Measurements from ENCODE around the gene CLTCL1.

CLTCL1 gene

DNA sequence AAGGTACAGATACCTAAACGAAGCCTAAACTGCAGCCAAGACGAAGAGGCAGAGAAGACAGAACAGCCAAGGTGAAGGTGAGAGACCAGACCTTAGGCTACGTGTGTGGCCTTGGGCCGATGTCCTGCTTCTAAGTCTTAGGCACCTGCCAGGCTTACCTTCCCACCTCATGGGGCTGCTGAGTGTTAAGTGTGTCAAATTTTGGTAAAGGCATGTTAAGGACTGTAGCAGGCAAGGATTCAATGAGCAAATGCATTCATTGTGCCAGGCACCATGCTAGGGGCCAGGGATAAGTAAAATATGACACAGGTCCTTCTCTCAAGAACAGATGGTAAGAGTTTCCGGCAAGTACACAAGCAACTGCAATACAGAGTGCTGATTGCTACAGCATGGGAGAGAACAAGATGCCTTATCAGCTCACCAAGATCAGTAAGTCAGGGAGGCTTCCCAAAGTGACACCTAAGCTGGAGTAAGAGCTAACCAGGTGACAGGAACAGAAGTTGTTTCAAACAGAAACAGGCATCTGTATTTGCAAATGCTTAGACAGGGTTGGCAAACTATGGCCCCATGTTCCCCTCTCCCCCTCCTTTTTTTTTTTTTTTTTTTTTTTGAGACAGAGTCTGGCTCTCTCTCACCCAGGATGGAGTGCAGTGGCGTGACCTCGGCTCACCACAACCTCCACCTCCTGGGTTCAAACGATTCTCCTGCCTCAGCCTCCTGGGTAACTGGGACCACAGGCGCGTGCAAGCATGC, 46.7 kb downstream of the CLTCL1 start:
- DNase-seq (ENCODE audit: low spot score) (no peak), FAIRE-seq (no peak)

DNA sequence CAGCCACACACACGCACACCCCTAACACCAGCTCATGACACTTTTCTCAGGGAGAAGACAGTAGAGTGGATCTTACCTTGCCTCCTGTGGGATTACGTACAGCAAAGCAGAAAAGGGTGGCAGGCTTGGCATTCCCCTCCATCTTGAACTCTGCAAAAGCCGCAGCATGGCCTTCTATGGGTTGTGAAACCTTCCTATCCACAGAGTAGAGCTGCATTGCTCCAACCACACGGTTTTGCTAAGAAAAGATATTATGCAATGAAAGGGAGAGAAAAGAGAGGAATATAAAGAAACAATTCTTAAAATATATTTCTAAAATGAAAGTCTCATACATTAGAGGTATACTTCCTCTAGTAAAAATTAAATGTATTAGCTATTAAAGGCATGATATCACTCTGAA, 48.8 kb downstream of the CLTCL1 start:
- DNase-seq (ENCODE audit: low spot score) (no peak), FAIRE-seq (no peak)

DNA sequence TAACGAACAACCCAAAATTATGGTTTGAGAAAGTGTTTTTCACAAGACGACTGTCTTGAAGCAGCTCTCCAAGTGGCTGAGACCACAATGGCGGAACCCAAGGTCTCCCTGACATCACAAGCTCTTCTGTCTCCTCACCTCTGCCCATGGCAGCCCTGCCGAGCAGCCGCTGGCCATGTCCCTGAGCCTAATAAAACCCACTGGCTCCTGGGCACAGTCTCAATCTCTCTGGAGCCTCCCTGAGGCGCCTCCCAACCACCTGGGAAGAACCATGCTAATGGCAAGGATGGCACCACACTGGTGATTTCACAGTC, 50.0 kb downstream of the CLTCL1 start:
- no peak for DNase-seq (ENCODE audit: low spot score)
- no peak for FAIRE-seq

DNA sequence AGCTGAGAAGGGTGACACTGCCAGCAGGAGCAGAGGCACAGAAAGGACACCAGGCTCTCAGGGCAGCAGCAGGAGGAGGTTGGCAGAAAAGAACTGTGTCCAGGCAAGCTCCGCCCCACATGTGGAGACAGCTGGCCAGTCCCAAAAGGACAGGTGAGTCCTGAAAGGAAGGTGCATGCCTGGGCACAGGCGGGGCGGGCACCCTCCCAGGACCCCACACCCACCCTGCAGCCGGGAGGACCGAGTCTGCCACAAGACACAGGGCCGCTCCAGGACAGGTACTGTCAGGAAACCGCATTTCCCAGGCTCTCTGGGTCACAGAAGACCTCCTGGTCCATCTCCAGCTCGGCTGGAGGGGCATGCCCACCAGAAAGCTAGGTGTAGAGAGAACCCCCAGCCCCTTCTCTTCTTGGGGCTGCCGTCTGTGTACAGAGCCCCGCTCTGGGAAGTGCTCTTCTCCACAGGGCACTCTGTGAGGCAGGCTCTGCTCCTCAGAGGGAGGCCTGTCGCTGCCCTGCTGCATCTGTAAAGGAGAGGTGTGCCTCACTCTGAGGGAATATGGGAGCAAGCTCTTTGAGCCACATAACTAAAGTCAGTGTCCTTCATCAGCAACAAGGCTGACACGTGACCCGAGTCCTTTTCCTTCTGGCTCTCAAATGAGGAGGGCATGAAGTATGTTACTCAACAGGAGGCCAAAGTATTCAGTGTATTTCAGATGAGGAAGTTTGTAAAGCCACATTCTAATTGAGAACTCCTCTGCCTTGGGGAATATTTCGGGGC, 50.5 kb downstream of the CLTCL1 start:
- no peak for FAIRE-seq
- DNase-seq (ENCODE audit: low spot score): no peak

DNA sequence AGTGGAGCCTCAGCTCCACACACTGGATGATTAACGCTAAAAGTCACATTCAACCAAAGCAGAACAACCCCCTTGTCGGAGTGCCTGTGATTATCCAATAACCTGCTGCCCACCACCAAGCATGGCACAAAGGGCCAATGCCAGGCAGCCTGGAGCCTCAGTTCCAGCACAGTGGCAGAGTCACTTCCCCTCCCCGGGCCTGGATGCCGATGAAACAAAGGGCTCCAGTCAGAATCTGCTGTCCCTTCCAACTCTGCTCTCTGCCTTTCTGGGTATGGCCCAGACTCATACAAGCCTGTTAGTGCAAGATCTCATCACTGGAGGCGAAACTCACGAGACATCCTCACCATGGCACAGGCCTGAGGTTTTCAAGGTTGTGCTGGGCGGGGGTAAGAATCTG, 52.1 kb downstream of the CLTCL1 start:
- DNase-seq (ENCODE audit: low spot score): no peak
- no peak for FAIRE-seq

DNA sequence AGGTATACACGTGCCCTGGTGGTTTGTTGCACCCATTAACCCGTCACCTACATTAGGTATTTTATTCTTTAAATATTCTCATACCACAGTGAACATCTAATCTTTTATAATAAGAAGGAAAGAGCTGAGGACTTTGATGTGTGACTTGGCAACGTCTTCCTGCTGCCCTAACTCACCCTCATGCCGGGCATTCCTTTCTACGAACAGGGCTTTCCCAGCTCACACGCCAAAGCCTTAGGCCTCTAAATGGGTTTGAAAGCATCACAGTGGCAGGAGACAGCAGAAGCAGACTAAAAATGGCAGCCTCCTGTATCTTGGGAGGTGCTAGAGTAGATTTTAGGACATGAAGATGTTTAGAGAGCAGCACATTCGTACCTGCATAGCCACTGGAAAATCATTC, 52.6 kb downstream of the CLTCL1 start:
- DNase-seq (ENCODE audit: low spot score): no peak
- FAIRE-seq: no peak

DNA sequence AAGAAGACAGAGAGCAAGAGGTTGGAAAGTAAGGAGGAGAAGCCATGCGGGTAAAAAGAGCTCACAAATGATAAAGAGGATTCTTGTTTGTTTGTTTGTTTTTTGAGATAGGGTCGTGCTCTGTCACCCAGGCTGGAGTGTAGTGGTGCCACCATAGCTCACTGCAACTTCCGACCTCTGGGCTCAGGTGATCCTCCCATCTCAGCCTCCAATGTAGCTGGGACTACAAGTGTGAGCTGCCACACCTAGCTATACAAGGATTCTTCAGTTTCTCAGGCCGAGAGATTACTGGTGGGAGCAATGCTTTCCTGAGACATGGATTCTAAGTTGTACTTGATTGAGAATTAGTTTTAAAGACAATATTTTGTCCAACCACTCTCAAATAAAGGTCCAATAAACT, 55.6 kb downstream of the CLTCL1 start:
- FAIRE-seq (no peak), DNase-seq (ENCODE audit: low spot score) (no peak)

DNA sequence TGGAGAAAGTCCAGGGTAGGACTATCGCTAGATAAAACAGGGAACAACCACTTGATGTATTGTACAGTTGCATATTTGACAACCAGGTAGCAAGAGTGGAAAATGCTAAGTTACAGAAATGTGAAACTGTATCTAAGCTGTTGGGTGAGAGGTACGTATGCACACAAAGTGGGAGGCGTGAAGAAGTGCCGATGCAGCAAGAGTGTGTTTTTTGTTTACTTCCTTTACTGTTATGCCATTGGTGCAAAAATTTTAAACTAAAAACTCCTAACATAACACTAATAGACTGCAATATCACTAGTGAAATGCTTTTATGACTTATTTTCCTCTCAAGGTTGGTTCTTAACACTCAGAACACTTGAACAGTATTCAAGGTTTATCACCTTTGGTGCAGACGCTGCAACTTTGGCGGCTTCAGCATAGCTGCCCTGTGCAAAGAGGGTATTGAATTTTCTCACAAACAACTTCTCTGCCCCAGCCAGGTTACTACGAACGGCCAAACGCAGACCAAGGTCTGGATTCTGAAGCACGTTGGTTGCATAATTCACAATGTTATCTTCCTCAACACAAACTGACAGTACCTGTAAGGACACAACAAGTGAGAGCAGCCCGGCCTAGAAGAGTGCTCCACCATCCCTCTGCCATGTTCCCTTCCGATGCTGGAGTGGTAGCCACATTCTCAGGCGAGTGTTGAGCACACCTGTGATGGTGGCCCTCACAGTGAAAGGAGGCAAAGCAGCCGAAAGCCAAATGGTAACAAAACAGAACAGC, 57.2 kb downstream of the CLTCL1 start:
- FAIRE-seq (no peak), DNase-seq (ENCODE audit: low spot score) (no peak)

DNA sequence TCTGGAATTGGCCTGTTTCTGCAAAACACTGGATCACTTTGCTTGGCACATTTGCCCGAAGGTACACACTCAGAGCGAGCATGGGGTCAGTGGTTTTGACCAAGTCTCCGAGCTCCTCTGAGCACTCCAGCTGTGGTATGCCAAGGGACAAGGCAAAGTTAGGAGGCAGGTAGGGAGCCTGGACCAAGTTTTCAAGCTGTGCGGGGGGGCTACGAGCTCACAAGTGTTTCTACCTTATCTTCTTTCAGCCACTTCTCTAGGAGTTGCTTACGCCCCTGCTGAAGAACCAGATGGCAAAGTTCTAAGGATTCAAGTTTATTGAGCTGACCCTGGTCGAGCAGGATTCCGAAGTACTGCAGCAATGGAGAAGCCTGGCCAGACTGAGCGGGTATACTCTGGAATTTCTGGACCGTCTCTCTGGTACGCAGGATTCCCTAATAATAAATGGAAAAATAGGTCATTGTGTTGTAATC, 58.3 kb downstream of the CLTCL1 start:
- no peak for FAIRE-seq
- no peak for DNase-seq (ENCODE audit: low spot score)

DNA sequence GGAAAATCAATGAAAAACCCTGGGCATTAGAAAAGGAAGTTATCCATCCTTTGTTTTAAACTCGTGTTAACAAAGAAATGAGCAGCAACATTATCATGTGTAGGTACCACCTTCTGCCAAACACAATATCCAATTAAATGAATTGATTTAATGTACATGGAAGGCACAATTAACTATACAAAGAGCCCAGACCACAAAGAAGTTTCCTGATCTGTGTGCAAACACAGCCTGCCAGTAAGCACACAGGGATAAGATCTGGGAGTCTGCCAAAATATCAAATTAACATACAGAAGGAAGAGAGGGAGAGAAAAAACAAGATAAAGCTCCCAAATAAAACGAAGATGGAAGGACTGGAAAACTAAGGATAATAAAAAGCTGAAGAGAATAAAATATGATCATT, 58.9 kb downstream of the CLTCL1 start:
- no peak for DNase-seq (ENCODE audit: low spot score)
- FAIRE-seq: no peak

DNA sequence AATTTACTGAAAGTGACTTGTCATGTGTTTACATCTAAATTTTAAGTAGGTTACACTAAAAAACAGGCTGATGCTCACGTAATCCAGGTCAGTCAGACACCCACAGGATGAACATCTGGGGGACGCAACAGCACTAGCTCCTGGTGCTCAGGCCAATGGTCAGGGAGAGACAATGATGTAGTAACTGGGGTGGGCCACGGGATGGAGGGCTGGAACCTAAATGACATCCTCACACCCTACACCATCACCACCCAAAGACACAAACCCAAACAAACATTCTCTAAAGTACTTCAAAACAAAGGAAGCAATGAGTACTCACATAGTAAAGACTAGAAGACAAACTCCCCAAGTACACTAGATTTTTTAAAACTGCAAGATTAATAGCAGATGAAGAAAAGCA, 59.5 kb downstream of the CLTCL1 start:
- FAIRE-seq (no peak), DNase-seq (ENCODE audit: low spot score) (no peak)

DNA sequence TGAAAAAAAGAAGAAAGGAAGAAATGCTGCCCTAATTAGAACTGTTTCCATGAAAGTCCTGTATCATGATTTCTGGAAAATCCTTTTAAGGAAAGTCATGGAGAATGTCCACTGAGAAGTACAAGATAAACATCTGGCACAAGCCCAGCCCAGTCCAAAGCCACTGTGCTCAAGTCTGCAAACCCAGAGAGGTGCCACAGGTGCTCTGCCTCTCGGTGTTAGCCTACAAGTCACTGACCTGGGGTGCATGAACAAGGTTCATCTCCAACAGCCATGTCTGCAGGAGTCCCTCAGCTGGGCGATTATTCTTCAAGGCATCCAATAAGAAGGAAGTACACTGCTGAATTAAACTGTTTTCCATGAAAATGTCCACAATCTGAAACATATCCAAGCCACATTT, 61.9 kb downstream of the CLTCL1 start:
- DNase-seq (ENCODE audit: low spot score): no peak
- FAIRE-seq: no peak

DNA sequence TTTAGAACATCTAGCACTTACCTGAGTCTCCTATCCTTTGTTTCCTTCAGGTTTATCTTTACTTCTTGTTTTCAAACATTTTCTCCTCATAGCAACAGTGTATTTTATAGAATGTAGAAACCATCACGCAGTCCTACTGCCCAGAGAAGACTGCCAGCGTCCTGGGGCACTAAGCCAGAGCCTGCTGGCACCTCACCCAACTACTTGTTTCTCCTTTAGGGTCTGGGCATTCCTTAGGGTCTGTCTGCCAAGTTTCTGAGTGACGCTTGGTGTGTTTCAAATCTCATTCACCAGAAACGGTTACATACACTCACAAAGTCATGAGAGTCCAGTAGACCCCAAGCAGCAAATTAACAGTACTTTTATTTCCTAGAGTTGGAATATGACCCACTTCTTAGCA, 63.3 kb downstream of the CLTCL1 start:
- FAIRE-seq: no peak
- DNase-seq (ENCODE audit: low spot score): no peak

DNA sequence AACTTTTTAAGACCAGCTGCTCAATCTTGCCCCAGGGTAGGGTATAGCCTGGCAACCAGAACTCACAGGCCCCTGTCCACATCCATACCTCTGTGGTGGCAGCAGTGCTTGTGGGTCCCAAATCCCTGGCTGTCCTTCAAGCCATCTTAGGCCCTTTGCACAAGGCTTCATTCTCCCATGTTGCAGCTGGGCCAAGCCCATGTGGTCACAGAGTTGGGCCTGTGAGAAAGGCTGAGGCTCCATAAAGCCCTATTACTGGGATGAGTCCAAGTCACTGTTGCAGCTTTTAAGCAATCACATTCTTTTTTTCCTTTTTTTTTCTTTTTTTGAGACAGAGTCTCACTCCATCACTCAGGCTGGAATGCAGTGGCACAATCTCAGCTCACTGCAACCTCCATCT, 65.1 kb downstream of the CLTCL1 start:
- no peak for FAIRE-seq

DNA sequence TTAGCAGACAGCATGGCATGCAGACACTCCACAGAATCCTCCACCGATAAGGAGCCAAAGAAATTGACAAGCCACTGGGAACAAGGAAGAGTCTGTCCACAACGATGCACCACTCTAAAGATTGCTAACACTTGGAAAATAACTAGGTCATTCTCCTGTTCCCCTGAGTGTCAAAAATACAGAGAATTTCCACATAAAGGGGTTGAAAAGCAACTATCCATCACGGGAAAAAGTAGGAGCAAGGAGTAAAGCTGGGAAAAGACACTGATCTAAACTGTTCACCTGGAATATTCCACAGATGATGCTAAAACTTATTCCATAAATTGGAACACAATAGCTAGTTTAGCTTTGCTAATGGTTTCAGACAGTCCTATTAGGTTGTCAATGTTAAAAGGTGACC, 66.0 kb downstream of the CLTCL1 start:
- FAIRE-seq: no peak
- DNase-seq (ENCODE audit: low spot score): no peak

More for the DNA sequence above, 65.1 kb downstream of the CLTCL1 start:
- DNase-seq (ENCODE audit: low spot score): no peak

DNA sequence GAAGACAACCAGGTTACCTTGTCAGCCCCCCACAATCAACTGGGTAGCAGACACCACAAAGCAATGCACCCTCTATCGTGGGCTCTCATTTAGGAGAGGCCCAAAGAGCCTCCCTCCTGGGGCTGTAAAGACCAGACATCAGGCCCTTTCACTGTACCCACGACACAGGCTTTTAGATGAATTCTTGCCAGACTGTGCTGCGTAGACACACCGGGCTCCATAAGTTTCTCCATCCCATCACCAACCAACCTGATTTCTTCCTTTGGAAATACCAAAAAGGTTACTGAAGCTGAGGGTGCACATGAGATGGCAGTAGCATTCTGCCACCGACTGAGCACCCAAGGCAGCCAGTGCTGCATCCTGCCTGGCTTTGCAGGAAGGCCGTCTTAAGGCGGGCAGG, 66.5 kb downstream of the CLTCL1 start:
- no peak for FAIRE-seq
- no peak for DNase-seq (ENCODE audit: low spot score)

DNA sequence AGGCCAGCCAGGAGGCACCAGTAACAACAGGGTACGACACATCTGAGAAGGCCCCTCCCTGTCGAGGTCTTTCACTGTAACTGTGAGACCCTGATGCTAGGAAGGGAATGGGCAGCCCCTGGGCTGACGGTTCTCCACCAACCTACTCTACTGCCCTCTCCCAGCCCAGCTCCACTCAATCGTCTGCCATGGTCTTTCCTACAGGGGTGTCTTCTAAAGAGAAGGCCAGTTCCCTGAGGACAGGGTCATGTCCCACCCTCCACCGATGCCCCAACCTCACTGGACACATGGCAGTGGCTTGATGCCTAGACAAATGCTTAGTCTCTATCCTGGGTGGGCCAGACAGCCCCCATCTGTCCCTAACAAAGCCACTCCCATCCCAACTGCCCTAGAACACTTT, 67.0 kb downstream of the CLTCL1 start:
- DNase-seq (ENCODE audit: low spot score): no peak
- FAIRE-seq: no peak

DNA sequence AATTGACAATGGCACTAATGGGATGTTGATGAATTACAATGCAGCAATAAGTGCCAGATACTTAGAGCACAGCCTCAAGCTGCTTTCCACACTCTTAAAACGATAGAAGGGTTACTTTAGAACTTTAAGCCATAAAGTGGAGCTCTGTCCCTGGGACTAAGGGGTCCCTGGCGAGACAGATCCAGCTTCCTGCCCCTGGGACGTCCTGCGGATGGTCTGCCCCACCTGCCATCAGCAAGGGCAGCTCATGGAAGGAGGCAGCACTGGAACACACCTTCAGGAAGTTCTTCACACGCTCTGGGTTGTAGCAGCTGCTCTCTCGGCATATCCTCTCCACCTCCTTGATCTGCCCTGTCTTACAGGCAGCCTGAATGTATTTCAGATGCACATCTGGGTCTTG, 67.9 kb downstream of the CLTCL1 start:
- FAIRE-seq (no peak), DNase-seq (ENCODE audit: low spot score) (no peak)

DNA sequence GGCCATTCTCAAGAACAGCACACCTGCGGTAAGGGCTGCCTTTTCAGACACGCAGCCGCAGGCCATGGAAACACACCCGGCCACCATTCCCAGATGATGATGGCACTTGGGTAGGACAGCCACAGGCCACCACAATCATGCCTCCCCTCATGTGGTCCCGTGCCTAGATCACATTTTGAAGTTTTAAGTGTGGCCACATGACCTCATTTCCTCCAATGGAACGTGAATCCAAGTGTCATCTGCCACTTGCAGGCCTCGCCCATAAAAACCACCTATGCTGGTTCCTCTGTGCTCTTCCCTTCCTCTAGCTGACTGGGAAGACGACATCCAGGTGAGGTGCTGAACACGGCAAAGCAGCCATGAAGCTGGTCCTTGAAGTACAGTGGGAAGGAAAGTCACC, 68.4 kb downstream of the CLTCL1 start:
- no peak for DNase-seq (ENCODE audit: low spot score)
- no peak for FAIRE-seq

DNA sequence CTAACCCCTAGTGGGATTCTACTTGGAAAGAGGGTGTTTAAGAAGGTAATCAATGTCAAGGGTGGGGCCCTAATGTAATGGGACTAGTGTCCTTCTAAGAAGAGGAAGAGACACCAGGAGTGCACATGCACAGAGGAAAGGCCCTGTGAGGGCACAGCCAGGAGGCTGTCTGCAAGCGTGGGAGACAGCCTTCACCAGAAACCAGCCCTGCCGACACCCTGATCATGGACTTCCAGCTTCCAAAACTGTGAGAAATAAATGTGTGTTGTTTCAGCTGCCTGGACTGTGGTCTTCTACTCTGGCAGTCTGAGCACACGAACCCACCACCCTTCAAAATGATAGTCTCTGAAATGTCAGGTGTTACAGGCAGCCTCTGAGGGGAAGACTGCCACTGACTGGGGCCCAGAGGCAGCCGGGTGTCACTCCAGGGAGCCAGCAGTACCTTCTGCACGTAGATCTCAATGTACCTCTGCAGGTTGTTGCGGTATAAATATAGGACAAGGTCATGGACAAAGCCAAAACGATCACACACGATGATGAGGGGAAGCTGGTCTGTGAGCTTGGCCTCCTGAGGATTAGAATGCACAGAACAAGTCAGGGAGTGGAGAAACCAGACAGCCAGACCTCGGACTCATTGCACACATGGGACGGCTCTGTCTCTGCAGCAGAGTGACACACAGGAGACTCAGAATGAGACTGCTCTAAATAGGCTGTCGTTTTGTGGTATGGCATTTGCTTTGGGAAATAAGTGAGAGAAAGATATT, 69.1 kb downstream of the CLTCL1 start:
- DNase-seq (ENCODE audit: low spot score) (no peak), FAIRE-seq (no peak)

DNA sequence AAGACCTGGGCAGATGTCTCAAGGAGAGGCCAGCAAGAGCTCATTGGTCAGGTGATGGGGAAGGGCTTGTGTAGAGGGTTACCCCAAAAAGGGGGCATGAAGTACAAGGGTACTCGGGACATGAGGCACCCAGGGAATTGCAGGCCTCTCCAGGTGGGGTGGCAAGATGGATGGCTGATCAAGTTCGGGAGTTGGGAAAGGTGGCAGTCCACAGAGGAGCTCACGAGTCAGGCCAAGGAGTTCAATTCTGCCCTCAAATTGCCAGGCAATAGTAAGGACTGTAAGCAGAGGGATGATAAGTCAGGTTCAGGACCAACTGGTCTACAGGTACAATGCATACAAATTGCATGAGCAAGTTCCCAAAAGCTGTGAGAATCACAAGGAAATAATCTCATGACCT, 70.7 kb downstream of the CLTCL1 start:
- no peak for DNase-seq (ENCODE audit: low spot score)
- no peak for FAIRE-seq

Measured in RCC 7860 (cell line).